Heart left ventricle (tissue), 16 donors: ENCODE results near the gene COPE. TPM values are rescaled to one million over a fixed set of nuclear protein-coding genes. Genes with fewer than 3 reads are reported as not detected.

ENCODE experiments used
- ATAC-seq, 4 donors: fragments of 200-7000 bp; cut with Tn5 transposase; one replicate each; pipeline ENCODE4 v1.9.1; 2020 to 2022; ENCODE audit warnings: moderate library complexity in 4 of 4, mild to moderate bottlenecking in 3 of 4, moderate number of reproducible peaks in 1 of 4
- DNase-seq, 5 donors: peaks; one replicate each; pipeline ENCODE4 v3.0.0-alpha.2; 2020
- H3K27ac ChIP-seq, 12 donors: fragments of 200-600 bp; sonication (generic) in 4 of 12; one replicate each; pipeline versions ENCODE4 v1.5.0 to v1.8.0; 2016 to 2022; ENCODE audit warnings: mild to moderate bottlenecking in 2 of 12
- H3K27me3 ChIP-seq, 9 donors: fragments of 200-600 bp; sonication (generic) in 2 of 9; one replicate each; pipeline versions ENCODE4 v1.5.1 to v1.8.0; 2016 to 2022; ENCODE audit warnings: mild to moderate bottlenecking in 3 of 9
- H3K36me3 ChIP-seq, 9 donors: fragments of 200-600 bp; sonication (generic) in 2 of 9; one replicate each; pipeline versions ENCODE4 v1.5.0 to v1.8.0; 2018 to 2022; ENCODE audit warnings: mild to moderate bottlenecking in 2 of 9
- H3K4me1 ChIP-seq, 12 donors: fragments of 200-600 bp; sonication (generic) in 4 of 12; one replicate each; pipeline versions ENCODE4 v1.5.0 to v1.8.0; 2016 to 2022; ENCODE audit warnings: mild to moderate bottlenecking in 3 of 12
- H3K4me3 ChIP-seq, 12 donors: fragments of 200-600 bp; sonication (generic) in 4 of 12; one replicate each; pipeline versions ENCODE4 v1.5.0 to v1.8.0; 2017 to 2022; ENCODE audit warnings: mild to moderate bottlenecking in 9 of 12, moderate library complexity in 4 of 12
- H3K9me3 ChIP-seq, 12 donors: fragments of 200-600 bp; sonication (generic) in 4 of 12; one replicate each; pipeline versions ENCODE4 v1.5.0 to v1.8.0; 2016 to 2022; ENCODE audit warnings: mild to moderate bottlenecking in 1 of 12
- CTCF ChIP-seq, 12 donors: fragments of 200-600 bp; sonication (generic) in 4 of 12; IDR thresholded peaks; one replicate each; pipeline versions ENCODE4 v1.5.0 to v1.8.0; 2018 to 2022; ENCODE audit warnings: antibody characterized with exemption in 12 of 12, mild to moderate bottlenecking in 5 of 12
- POLR2A ChIP-seq, 2 donors: fragments of 450-650 bp; IDR thresholded peaks; one replicate each; pipeline ENCODE4 v1.6.1; 2017; ENCODE audit warnings: antibody characterized with exemption in 2 of 2, mild to moderate bottlenecking in 2 of 2, moderate library complexity in 2 of 2
- WGBS, 4 donors: extraction: QIAGEN DNeasy Blood & Tissue Kit in 2 of 4; methylation state at CpG; one replicate each; pipeline versions ENCODE4 v1.1.5 to v1.1.7; 2013 to 2018; 5-methylcytosine and 5-hydroxymethylcytosine counted together
- intact Hi-C, 10 donors: fragments of 100-400 bp; cut with DNase I; formaldehyde crosslinking; loops; one replicate each; pipeline versions ENCODE4 v1.11.1 to v1.14.2; 2022
- polyA plus RNA-seq, 2 donors: library from polyadenylated mRNA; stranded (reverse); fragments of 200-250 nt; gene quantifications; one replicate each; pipeline ENCODE4 v1.2.3, GENCODE V29; 2013
- total RNA-seq, 9 donors: library from RNA; depleted of rRNA in 2 of 9; stranded (reverse); fragments of >200 nt in 2 of 9; fragmentation: NEBNext Ultra II Directional in 3 of 9; extraction: Animal tissue kit (Norgen Biotek cat#: 25700) in 3 of 9; gene quantifications; one replicate each; pipeline versions ENCODE4 v1.1.0 to v1.2.4, GENCODE V29; 2016 to 2023
- donor health status: ischemic (EF 13 %, LVEDD 7.1; RV severe dilation, severe dysfunction).
- donor health status: healthy with polysubstance abuse.
- donor health status: DM: no; HTN: yes; CAD: no.
- donor health status: DM: no; HTN: no; CAD: no.
- donor health status: ischemic (EF 25% LVEDD 6.9; RV normal size, moderate dysfunction).
- donor health status: ischemic (EF 25% LVEDD 5.7; RV mildly dilated, moderate dysfunction).
- donor health status: healthy.
- donor health status: DM: yes; HTN: yes; CAD: no.
- donor health status: ischemic (EF 35%, LVEDD 5.7; RV mildly dilated, moderate dysfunction).
- donor health status: nonischemic (EF 11% LVEDD 7.7; RV severe dilation, severe dysfunction).
- donor health status: DM: yes; HTN: yes; CAD: no.
- donor health status: PGD.
- donor health status: ischemic (EF 29% LVEDD 5.4; RV normal size, mild dysfunction).
- donor health status: nonischemic (EF 23%, LVEDD 6.1; RV moderate dilation, normal function).

The COPE gene
- total and polyA plus RNA-seq, 11 donors: 94.0 to 241 (median 147) TPM

DNA sequence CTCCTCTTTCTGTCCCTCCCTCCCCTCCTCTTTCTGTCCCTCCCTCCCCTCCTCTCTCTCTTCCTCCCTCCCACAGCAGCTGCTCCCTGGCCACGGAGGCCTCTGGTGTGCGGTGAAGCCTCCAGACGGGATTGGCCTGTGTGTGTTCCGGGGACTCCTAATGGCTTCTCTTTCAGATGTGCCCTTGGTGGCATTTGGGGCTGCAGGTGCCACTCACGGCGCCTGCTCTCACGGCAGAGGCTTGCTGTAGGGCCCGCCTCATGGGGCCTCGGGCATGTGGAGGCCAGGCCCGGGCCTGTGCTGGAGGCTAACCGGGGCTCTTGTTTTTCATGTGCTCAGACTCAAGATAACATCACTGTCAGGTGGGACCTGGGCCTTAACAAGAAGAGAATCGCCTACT is 66.5 kb downstream of the COPE start:
- WGBS, 4 donors: 85 to 91% (median 87%) methylated on average over 12 of the region's 12 CpGs
- TF ChIP-seq POLR2A (IDR thresholded peaks at IDR 0.05) (no peak), CTCF (IDR thresholded peaks at IDR 0.05) (no peak)
- Histone ChIP-seq H3K27ac (no peak overlapping the region), H3K27me3 (no peaks in the 10 kb centered on the region), H3K4me1 (peaks cover 18 to 39% (median 33%) of the 10 kb centered on the region in 12 donors), H3K36me3 (peaks cover 8 to 83% (median 76%) of the 10 kb centered on the region in 9 donors), H3K9me3 (no peaks in the 10 kb centered on the region), H3K4me3 (no peak overlapping the region)
- no peak for ATAC-seq
- intact Hi-C loops: no loop called here
- DNase-seq: no peak

DNA sequence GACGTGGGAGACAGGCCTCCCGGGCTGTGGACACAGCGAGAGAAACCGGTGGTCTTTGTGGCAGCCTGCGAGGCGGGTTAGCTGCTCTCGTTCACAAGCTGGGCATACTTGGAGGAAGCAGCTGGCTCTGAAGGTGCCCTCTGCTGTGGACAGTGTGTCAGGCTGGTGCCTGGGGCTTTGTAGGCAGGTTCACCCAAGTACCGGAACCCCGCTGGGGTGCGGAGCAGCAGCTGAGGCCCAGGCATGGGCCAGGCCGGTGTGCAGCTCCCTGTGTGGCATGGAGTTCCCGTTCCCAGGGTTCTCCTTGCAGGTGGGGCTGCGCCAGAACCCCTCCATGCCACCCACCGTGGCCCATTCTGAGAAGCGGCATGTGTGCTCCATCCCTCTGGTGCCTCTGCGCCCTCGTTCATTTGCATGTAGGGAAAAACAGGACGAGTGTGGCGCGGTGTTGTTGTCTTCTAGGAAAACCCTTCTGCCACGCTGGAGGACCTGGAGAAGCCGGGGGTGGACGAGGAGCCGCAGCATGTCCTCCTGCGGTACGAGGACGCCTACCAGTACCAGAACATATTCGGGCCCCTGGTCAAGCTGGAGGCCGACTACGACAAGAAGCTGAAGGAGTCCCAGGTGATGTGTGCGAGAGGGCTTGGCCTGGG is 67.4 kb downstream of the COPE start:
- Histone ChIP-seq H3K4me3 (no peak overlapping the region), H3K27ac (no peak overlapping the region), H3K27me3 (no peaks in the 10 kb centered on the region), H3K9me3 (no peaks in the 10 kb centered on the region), H3K36me3 (peaks cover 8 to 75% (median 68%) of the 10 kb centered on the region in 9 donors), H3K4me1 (peaks cover 24 to 48% (median 42%) of the 10 kb centered on the region in 12 donors)
- DNase-seq (no peak), ATAC-seq (no peak)
- intact Hi-C loops: no loop called here
- 95 to 96% (median 95%) methylated on average over 24 to 31 of the region's 31 CpGs for WGBS, 4 donors
- TF ChIP-seq POLR2A (IDR thresholded peaks at IDR 0.05) (no peak), CTCF (IDR thresholded peaks at IDR 0.05) (no peak)

GRCh38 chr19:18850471-18851375 is 68.5 kb downstream of the COPE start:
- TF ChIP-seq CTCF (IDR thresholded peaks at IDR 0.05): no peak
- TF ChIP-seq POLR2A (IDR thresholded peaks at IDR 0.05): no peak
- no peaks in the 10 kb centered on the region for H3K9me3 ChIP-seq
- H3K4me1 ChIP-seq: peaks cover 24 to 54% (median 44%) of the 10 kb centered on the region in 12 donors
- intact Hi-C loops: no loop called here
- H3K27ac ChIP-seq: peak overlapping the region in 11 of 12 donors; percentile 2 to 86 (median 83)
- no peaks in the 10 kb centered on the region for H3K27me3 ChIP-seq
- no peak for DNase-seq
- H3K4me3 ChIP-seq: no peak overlapping the region
- ATAC-seq: no peak
- peaks cover 6 to 67% (median 57%) of the 10 kb centered on the region in 9 donors for H3K36me3 ChIP-seq
- 73 to 83% (median 79%) methylated on average over 24 to 27 of the region's 27 CpGs for WGBS, 4 donors

- H3K4me3 ChIP-seq: no peak overlapping the region
- 47 to 65% (median 50%) methylated on average over 16 of the region's 16 CpGs for WGBS, 4 donors
- no peaks in the 10 kb centered on the region for H3K9me3 ChIP-seq
- H3K4me1 ChIP-seq: peaks cover 24 to 61% (median 47%) of the 10 kb centered on the region in 12 donors
- peaks cover 4 to 59% (median 49%) of the 10 kb centered on the region in 9 donors for H3K36me3 ChIP-seq
- peak overlapping the region; percentile 48 to 86 (median 82) for H3K27ac ChIP-seq
- intact Hi-C loops: loop anchor here (2.0 to 10.0 kb wide), 11 partner anchors 165 to 405 kb away; partner anchors contain the start of genes CRTC1 (in 3 of the 10) and REX1BD (in 1 of the 10)
- TF ChIP-seq POLR2A (IDR thresholded peaks at IDR 0.05): no peak
- no peak for TF ChIP-seq CTCF (IDR thresholded peaks at IDR 0.05)
- no peaks in the 10 kb centered on the region for H3K27me3 ChIP-seq
- no peak for DNase-seq
- no peak for ATAC-seq
Observed at GRCh38 chr19:18849838-18850400, 69.3 kb downstream of the COPE start.
